Thyroid gland (tissue), 4 donors: ENCODE results near the gene CTNNA2.

Experiments
- POLR2A ChIP-seq, 2 donors: fragments of 450-650 bp; IDR thresholded peaks; one replicate each; pipeline ENCODE4 v1.6.1; 2017; ENCODE audit warnings: antibody characterized with exemption in 2 of 2, mild to moderate bottlenecking in 2 of 2, moderate library complexity in 1 of 2
- TF ChIP-seq, protein P1 (sequence below), 6 experiments: fragments of 200-600 bp in 3 of 6; fragments of 450-650 bp in 3 of 6; sonication (generic) in 3 of 6; IDR thresholded peaks; one replicate each; pipeline ENCODE4 v1.5.1; 2016 to 2019; ENCODE audit warnings: antibody characterized with exemption in 6 of 6, mild to moderate bottlenecking in 2 of 6, inconsistent platforms in 1 of 6, moderate library complexity in 1 of 6

DNA sequence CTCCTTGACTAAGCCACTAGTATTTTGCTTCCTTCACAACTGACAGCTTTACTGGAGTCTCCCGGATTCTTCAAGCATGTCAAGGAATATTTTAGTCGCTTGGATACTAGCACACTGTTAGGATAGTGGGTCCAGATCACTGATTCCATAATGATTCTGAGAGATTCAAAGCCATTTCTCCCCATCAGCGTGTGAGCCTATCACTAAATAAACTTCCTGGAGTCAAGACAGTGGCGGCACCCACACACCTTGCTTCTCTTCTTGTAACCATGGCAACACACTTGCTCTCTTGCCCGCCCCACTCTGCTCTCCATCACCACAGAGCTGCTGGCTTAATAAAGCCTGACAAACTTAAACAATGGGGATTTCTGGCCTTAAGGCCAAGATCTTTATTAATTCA is 546.6 kb downstream of the CTNNA2 start:
- no peak for TF ChIP-seq POLR2A (IDR thresholded peaks at IDR 0.05)
- TF ChIP-seq, protein P1, sequence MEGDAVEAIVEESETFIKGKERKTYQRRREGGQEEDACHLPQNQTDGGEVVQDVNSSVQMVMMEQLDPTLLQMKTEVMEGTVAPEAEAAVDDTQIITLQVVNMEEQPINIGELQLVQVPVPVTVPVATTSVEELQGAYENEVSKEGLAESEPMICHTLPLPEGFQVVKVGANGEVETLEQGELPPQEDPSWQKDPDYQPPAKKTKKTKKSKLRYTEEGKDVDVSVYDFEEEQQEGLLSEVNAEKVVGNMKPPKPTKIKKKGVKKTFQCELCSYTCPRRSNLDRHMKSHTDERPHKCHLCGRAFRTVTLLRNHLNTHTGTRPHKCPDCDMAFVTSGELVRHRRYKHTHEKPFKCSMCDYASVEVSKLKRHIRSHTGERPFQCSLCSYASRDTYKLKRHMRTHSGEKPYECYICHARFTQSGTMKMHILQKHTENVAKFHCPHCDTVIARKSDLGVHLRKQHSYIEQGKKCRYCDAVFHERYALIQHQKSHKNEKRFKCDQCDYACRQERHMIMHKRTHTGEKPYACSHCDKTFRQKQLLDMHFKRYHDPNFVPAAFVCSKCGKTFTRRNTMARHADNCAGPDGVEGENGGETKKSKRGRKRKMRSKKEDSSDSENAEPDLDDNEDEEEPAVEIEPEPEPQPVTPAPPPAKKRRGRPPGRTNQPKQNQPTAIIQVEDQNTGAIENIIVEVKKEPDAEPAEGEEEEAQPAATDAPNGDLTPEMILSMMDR (IDR thresholded peaks at IDR 0.05), result no peak
